GM19467 (cell line): ENCODE results near the gene UVSSA.
"Not testable (repeated sequence)": the region's sequence is repeated elsewhere in the genome, so short reads cannot be mapped to it uniquely, and the experiment has no call there.

Experiments used
- ATAC-seq: cut with Tn5 transposase; IDR thresholded peaks from one replicate; pipeline ENCODE4 v1.9.1; 2021; ENCODE audit warnings: mild to moderate bottlenecking, moderate library complexity; ENCODE audit not compliant: unreplicated experiment

UVSSA gene

GRCh38 chr4:1362521-1362920, 15.5 kb downstream of the UVSSA start:
- ATAC-seq = no peak

DNA sequence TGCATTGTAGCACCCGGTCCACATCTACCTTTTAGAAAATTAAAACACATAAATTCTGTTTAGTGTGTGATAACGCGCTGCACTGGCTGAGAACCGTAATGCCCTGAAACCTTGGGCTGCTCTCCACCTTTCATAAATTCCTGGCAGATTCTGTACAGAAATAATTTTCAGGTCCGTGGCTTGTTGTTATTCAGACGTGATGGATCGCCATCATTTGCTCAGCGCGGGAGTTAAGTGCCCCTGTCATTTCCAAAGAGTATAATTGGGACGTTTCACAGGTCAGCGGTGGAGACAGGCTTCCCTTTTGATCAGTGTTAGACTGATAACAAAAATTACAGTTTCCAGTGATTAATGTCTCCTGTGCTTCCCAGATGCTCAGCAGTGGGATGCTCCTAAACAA, 16.5 kb downstream of the UVSSA start:
- no peak for ATAC-seq

DNA sequence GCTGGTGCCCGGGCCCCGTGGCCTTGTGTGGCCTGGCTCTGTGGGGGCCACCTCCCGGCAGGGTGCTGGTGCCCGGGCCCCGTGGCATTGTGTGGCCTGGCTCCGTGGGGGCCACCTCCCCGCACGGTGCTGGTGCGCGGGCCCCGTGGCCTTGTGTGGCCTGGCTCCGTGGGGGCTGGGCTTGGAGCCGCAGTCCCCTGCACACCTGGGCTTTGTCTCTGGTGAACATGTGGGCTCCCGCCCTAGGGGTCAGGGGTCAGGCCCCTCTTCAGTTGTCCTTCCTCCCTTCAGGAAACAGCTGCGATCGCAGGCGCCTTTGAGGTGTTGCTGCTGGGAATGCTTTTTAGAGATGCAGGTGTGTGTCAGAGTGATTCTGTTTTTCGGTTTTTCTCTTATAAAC, 17.2 kb downstream of the UVSSA start:
- ATAC-seq = no peak

GRCh38 chr4:1364748-1365147, 17.7 kb downstream of the UVSSA start:
- ATAC-seq = no peak

GRCh38 chr4:1365271-1366178, 18.5 kb downstream of the UVSSA start:
- no peak for ATAC-seq

DNA sequence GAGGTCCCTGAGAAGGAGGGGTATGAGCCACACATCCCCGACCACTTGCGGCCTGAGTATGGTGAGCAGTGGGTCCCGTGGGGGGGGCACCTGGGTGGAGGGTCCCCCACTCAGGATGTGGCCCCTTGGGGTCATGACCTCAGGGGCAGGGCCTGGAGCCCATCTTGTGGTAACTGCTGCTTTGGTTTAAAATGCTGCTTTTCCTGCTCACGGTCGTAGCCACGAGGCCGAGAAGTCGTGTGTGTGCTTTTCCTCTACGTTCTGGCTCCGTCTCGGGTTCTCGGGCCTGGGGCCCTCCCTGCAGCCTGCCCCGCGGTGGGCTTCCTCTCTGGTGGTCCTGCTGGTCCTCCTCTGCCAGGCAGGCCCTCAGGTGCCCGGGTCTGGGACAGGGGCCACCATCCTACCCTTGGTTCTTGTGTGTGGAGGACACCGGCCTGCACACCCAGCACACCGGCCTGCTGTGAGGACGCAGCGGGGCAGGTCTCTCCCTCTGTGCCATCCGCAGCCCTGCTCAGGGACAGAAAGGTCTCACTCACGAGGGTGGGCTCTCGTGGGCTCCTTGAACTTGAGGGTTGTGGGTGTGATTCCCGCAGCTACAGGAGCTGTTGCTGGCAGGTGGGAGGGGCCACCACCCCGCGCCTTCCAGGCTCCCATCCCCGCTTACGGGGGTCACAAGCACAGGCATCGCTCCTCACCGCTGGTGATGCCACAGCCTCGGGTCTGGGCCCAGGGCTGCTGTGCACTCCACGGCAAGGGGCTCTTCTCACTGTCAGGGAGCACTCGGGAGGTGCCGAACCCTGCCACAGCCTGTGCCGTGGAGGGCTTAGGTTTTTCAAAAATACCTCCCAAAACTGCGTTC, 19.6 kb downstream of the UVSSA start:
- no peak for ATAC-seq

GRCh38 chr4:1367230-1367935, 20.4 kb downstream of the UVSSA start:
- no peak for ATAC-seq

GRCh38 chr4:1367936-1368289, 20.9 kb downstream of the UVSSA start:
- no peak for ATAC-seq

GRCh38 chr4:1368421-1369090, 21.5 kb downstream of the UVSSA start:
- no peak for ATAC-seq

DNA sequence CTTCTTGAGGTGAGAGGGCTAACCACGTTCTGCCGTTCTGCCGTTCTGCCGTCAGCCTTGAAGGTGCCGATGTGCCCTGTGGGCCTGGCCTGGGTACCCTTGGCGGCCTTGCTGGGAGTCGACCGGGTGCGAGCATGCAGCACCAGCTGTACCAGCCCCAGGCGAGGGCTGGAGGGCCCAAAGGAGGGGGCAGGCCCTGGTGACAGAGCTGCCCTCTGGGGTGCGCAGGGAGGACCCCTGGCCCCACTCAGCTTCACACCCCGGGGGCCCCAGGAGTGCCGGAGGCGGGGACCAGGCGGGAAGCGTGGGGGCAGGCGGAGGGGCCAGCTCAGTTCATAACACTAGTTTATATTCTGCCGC, 22.1 kb downstream of the UVSSA start:
- no peak for ATAC-seq

DNA sequence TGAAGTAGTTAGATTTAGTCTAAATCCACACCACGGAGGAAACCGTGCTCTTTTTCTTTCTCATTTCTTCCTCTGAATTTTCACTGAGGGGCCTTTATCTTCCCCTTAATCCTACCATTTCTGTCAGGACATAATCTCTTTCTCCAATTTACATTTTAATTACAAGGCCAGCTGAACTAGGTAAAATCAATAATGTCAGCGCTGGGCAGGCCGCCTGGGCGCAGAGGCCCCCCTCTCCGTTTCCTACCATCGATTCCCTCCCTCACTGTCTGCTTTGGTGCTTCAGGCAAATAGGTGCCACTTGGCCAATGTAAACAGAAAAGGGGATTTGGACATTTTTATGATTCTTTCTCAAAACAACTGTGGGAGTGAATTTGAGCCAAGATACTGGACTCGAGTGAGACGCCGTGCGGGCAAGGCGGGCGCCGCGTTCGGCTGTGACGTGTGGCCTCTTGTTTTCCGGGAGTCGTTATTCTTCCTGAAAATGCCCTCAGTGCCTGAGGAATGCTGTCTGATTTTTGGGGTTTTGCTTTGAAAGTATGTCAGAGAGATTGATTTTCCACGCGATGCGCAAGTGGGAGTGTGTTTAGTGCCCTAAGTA, 22.6 kb downstream of the UVSSA start:
- no peak for ATAC-seq

DNA sequence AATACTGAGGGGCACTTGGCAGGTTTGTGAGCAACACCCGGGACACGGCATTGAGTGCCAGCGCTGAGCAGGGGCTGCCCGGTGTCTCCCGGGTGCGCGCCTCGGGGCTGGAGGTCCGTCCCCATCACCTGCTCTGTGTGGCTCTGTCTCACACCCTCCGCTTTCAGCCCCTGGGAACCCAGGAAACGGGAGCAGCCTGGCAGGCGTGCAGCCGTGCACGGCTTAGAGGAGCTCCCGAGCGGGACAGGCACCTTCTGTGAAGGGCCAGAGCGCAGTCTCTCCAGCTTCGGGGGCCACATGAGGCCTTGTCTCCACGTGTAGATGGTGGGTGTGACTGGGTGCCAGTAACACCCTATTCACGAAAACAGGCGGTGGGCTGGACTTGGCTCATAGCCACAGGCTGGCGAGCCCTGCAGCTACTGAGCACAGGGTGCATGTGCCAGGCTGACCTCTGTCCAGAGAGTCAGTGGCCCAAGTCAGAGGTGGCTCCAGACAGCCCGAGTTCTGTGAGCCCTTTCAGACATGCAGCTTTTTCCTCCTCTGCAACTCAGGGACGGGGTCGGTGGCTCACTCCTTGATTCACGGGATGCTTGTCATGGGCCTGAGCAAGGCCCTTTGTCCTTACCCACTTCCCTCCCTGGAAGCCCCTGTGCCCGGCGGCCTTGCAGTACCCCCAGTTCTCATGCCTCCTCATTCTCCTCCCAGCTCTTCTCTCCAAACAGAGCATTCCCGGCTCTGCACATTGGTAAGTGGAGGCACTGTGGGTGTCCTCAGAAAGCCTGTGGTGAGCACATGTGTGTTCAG, 23.5 kb downstream of the UVSSA start:
- no peak for ATAC-seq

DNA sequence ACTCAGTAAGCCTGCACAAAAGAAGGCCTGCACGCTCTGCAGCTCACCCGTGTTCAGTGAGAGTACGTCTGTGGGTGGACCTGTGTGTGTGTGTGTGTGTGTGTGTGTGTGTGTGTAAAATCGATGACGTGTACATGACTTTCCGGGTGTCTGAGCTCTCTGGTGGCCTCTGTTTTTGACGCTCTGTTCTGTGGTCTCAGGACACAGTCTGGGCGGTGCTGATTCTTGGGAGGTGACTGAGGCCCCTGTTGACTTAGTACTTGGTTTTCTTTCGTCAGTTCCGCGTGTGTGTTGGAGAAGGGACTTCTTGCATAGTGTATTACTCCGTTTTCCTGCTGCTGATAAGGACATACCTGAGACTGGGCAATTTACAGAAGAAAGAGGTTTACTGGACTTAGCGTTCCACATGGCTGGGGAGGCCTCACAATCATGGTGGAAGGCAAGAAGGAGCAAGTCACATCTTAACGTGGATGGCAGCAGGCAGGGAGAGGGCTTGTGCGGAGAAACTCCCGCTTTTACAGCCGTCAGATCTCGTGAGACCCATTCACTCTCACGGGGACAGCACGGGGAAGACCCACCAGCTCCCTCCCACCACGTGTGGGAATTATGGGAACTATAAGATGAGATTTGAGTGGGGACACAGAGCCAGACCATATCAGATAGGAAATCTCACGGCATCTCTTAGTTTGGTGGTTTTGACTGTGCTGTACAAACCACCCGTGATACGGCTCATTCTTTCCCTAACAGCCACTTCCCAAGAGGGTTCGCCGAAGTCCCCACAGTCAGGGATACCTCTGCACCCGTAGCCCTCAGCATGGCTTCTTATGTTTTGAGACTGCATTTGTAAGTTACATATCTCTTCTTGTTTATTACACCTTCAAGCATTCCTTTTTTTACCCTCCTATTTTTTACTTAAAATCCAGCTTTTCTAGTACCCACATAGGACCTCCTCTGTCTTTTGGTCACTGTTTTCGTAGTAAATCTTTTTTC, 24.5 kb downstream of the UVSSA start:
- no peak for ATAC-seq

DNA sequence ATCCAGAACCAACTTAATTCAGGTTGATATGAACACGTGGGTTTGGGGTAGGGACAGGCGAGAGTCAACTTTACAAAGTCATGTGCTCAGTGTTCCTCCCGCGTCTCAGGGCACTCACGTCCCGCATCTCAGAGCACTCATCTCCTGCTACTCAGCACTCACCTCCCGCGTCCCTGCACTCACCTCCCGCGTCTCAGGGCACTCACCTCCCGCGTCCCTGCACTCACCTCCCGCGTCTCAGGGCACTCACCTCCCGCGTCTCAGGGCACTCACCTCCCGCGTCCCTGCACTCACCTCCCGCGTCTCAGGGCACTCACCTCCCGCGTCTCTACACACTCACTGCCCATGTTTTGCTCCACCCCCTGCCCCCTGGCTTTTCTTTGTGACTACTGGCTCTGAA, 25.6 kb downstream of the UVSSA start:
- ATAC-seq = not testable (repeated sequence)

DNA sequence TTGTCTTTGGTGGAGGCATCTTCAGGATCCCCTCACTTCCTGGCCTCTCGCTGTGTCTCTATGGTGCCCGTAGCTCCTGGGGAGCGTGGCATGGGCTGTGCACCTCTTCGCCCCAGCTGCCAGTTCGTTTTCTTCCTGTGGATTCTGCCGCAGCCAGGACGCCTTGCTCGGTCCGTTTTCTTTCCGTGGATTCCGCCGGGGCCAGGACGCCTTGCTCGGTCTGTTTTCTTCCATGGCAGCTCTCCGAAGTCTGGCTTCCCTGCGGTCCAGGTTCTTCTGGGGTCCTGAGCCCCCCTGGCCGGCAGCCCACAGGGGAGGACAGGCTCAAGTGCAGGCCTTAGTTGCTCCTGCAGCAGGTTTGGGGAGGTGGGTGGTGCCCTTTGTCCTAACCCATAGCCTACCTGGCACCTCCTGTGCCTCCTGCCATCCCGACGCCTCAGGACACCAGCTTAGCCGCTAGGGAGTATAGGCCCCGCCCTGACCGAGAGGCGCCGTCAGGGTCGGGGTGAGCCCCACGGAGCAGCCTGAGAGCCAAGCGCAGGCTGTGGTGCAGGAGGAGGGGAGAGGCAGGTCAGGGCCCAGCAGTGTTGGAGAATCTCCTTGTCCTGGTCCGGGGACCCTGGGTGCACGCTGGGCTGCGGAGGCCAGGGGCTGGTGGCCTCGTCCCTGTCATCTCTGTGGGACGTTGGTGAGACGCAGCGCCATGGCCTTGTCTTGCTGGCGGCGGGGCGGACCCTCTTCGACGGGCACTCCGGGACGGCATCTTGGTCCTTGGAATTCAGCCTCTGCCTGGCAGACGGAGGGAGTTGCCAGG, 27.1 kb downstream of the UVSSA start:
- no peak for ATAC-seq

DNA sequence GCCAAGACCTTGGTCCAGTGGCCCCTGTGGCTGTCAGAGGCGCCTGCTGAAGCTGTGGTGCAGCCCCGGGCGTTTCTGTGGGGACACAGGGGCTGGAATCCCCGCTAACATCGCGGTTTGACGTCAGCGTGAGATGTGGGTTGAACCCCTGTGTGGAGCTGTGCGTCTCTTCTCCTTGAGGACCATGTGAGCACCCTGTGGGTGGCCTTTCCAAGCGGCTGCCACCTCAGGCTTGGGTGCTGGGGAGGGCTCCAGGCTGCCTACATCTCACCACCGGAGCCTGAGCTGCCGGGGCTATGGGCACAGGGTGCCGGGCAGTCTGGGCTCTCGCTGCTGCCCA, 27.7 kb downstream of the UVSSA start:
- ATAC-seq = no peak

GRCh38 chr4:1375051-1375721, 28.2 kb downstream of the UVSSA start:
- no peak for ATAC-seq
